Liver (tissue), 9 donors: ENCODE measurements around the gene PHETA1. TPM values are rescaled to one million over a fixed set of nuclear protein-coding genes. Genes with fewer than 3 reads are reported as not detected.

Experiments used
- DNase-seq: peaks from one replicate; pipeline ENCODE4 v3.0.0-alpha.2; 2017; ENCODE audit warnings: low spot score
- H3K27ac ChIP-seq, 2 donors: one replicate each; pipeline ENCODE4 v1.7.0; 2013; ENCODE audit warnings: inconsistent platforms in 2 of 2, low read length in 2 of 2, control low read depth in 1 of 2, low read depth in 1 of 2, mild to moderate bottlenecking in 1 of 2
- H3K27me3 ChIP-seq, 4 donors: one replicate each; pipeline versions ENCODE4 v1.6.1 to v1.7.0; 2013; ENCODE audit warnings: low read length in 3 of 4, inconsistent platforms in 1 of 4, mild to moderate bottlenecking in 1 of 4, moderate library complexity in 1 of 4; ENCODE audit not compliant: control insufficient read depth in 4 of 4, insufficient read depth in 4 of 4
- H3K36me3 ChIP-seq, 4 donors: one replicate each; pipeline versions ENCODE4 v1.6.1 to v1.7.0; 2013; ENCODE audit warnings: low read length in 3 of 4, mild to moderate bottlenecking in 3 of 4, low read depth in 1 of 4, moderate library complexity in 1 of 4; ENCODE audit not compliant: control insufficient read depth in 4 of 4, insufficient read depth in 3 of 4
- H3K4me1 ChIP-seq, 4 donors: one replicate each; pipeline versions ENCODE4 v1.6.1 to v1.7.0; 2013; ENCODE audit warnings: low read length in 3 of 4, mild to moderate bottlenecking in 3 of 4, moderate library complexity in 1 of 4; ENCODE audit not compliant: control insufficient read depth in 4 of 4, insufficient read depth in 4 of 4
- H3K4me3 ChIP-seq, 3 donors: one replicate each; pipeline versions ENCODE4 v1.6.1 to v1.7.0; 2013; ENCODE audit warnings: low read length in 3 of 3, control low read depth in 1 of 3, low read depth in 1 of 3, mild to moderate bottlenecking in 1 of 3
- H3K9ac ChIP-seq, 2 donors: one replicate each; pipeline ENCODE4 v1.7.0; 2013; ENCODE audit warnings: low read length in 2 of 2, mild to moderate bottlenecking in 2 of 2, moderate library complexity in 2 of 2, control low read depth in 1 of 2, low read depth in 1 of 2
- H3K9me3 ChIP-seq, 4 donors: one replicate each; pipeline versions ENCODE4 v1.6.1 to v1.7.0; 2013; ENCODE audit warnings: low read length in 3 of 4; ENCODE audit not compliant: control insufficient read depth in 4 of 4
- EGR1 ChIP-seq, 2 donors: IDR thresholded peaks; 2 replicates each; pipeline ENCODE4 v1.6.1; 2016 to 2018; ENCODE audit warnings: antibody characterized with exemption in 2 of 2, low read depth in 2 of 2
- FOXA1 ChIP-seq: IDR thresholded peaks from 2 replicates; pipeline ENCODE4 v1.6.1; 2016; ENCODE audit warnings: antibody characterized with exemption
- FOXA2 ChIP-seq: IDR thresholded peaks from 2 replicates; pipeline ENCODE4 v1.6.1; 2016; ENCODE audit warnings: antibody characterized with exemption
- GABPA ChIP-seq, 2 donors: IDR thresholded peaks in 1 of 2; conservative IDR thresholded peaks in 1 of 2; 2 replicates each; pipeline ENCODE4 v1.6.1; 2016; ENCODE audit warnings: antibody characterized with exemption in 2 of 2, mild to moderate bottlenecking in 1 of 2, moderate library complexity in 1 of 2
- HNF4A ChIP-seq, 2 donors: conservative IDR thresholded peaks; 2 replicates each; pipeline ENCODE4 v1.6.1; 2016; ENCODE audit warnings: antibody characterized with exemption in 2 of 2, mild to moderate bottlenecking in 2 of 2
- HNF4G ChIP-seq: IDR thresholded peaks from 2 replicates; pipeline ENCODE4 v1.6.1; 2016; ENCODE audit warnings: antibody characterized with exemption
- JUND ChIP-seq, 2 donors: IDR thresholded peaks; 2 replicates each; pipeline ENCODE4 v1.6.1; 2016; ENCODE audit warnings: antibody characterized with exemption in 2 of 2
- MAX ChIP-seq: IDR thresholded peaks from 2 replicates; pipeline ENCODE4 v1.6.1; 2016; ENCODE audit warnings: antibody characterized with exemption
- NR2F2 ChIP-seq: IDR thresholded peaks from 2 replicates; pipeline ENCODE4 v1.6.1; 2016; ENCODE audit warnings: antibody characterized with exemption
- RAD21 ChIP-seq, 2 donors: IDR thresholded peaks; 2 replicates each; pipeline ENCODE4 v1.6.1; 2016; ENCODE audit warnings: antibody characterized with exemption in 2 of 2, mild to moderate bottlenecking in 2 of 2
- REST ChIP-seq: IDR thresholded peaks from 2 replicates; pipeline ENCODE4 v1.6.1; 2016; ENCODE audit warnings: antibody characterized with exemption, mild to moderate bottlenecking
- RXRA ChIP-seq, 2 donors: IDR thresholded peaks; 2 replicates each; pipeline ENCODE4 v1.6.1; 2017 to 2018; ENCODE audit warnings: antibody characterized with exemption in 2 of 2, mild to moderate bottlenecking in 1 of 2
- SP1 ChIP-seq: IDR thresholded peaks from 2 replicates; pipeline ENCODE4 v1.6.1; 2018; ENCODE audit warnings: antibody characterized with exemption, mild to moderate bottlenecking
- TAF1 ChIP-seq: conservative IDR thresholded peaks from 2 replicates; pipeline ENCODE4 v1.6.1; 2016; ENCODE audit warnings: antibody characterized with exemption, mild to moderate bottlenecking
- YY1 ChIP-seq: IDR thresholded peaks from 2 replicates; pipeline ENCODE4 v1.6.1; 2016; ENCODE audit warnings: antibody characterized with exemption, mild to moderate bottlenecking
- WGBS: extraction: QIAGEN DNeasy Blood & Tissue Kit; methylation state at CpG from one replicate; pipeline ENCODE4 v1.1.7; 2013; 5-methylcytosine and 5-hydroxymethylcytosine counted together
- polyA plus RNA-seq, 2 donors: library from polyadenylated mRNA; stranded (reverse) in 1 of 2; unstranded in 1 of 2; fragments of 200-250 nt in 1 of 2; fragments of >200 nt in 1 of 2; fragmentation: Nextera tagmentation in 1 of 2; extraction: Ambion mirVana in 1 of 2; gene quantifications; one replicate each; pipeline versions ENCODE4 v1.2.1 to v1.2.3, GENCODE V29; 2013 to 2015
- total RNA-seq, 2 donors: library from RNA; depleted of rRNA; stranded (reverse); fragments of >200 nt; gene quantifications; one replicate each; pipeline ENCODE4 v1.2.3, GENCODE V29; 2014
- TF ChIP-seq, protein P1 (sequence below): fragments of 150-350 bp; IDR thresholded peaks from 2 replicates; pipeline ENCODE4 v1.5.1; 2017; ENCODE audit warnings: improper control_type of control experiment, low read depth, low read length; ENCODE audit not compliant: missing input control
- TF ChIP-seq, protein P2 (sequence below): IDR thresholded peaks from 2 replicates; pipeline ENCODE4 v1.6.1; 2016; ENCODE audit warnings: antibody characterized with exemption
- TF ChIP-seq, protein P3 (sequence below): IDR thresholded peaks from 2 replicates; pipeline ENCODE4 v1.6.1; 2016; ENCODE audit warnings: antibody characterized with exemption
- donor health status: healthy.
- donor health status: healthy.
- donor health status: healthy.
- donor health status: healthy.
- donor health status: healthy.

PHETA1 gene
- total and polyA plus RNA-seq, 4 donors: 2.4 to 5.7 (median 3.9) TPM

GRCh38 chr12:111387747-111388323, 18.9 kb upstream of the PHETA1 start:
- Histone ChIP-seq H3K36me3 (no peaks in the 10 kb centered on the region), H3K4me3 (no peak overlapping the region), H3K4me1 (no peaks in the 10 kb centered on the region), H3K27me3 (no peaks in the 10 kb centered on the region), H3K9ac (no peak overlapping the region), H3K27ac (no peak overlapping the region), H3K9me3 (no peaks in the 10 kb centered on the region)
- WGBS: 90% methylated on average over 9 of the region's 9 CpGs
- TF ChIP-seq RAD21 (IDR thresholded peaks at IDR 0.05) (no peak), NR2F2 (no peak), REST (no peak), TAF1 (no peak), HNF4G (no peak), YY1 (no peak), MAX (no peak), EGR1 (IDR thresholded peaks at IDR 0.05; ENCODE audit: low read depth in 2 of 2) (no peak), SP1 (no peak)
- DNase-seq: no peak

GRCh38 chr12:111386885-111387284, 18.0 kb upstream of the PHETA1 start:
- Histone ChIP-seq H3K27ac (no peak overlapping the region), H3K9ac (no peak overlapping the region), H3K4me1 (no peaks in the 10 kb centered on the region), H3K9me3 (no peaks in the 10 kb centered on the region), H3K36me3 (no peaks in the 10 kb centered on the region), H3K4me3 (no peak overlapping the region), H3K27me3 (no peaks in the 10 kb centered on the region)
- 58% methylated on average over 3 of the region's 3 CpGs for WGBS
- no peak for DNase-seq
- TF ChIP-seq FOXA2 (no peak), YY1 (no peak), NR2F2 (no peak), RXRA (IDR thresholded peaks at IDR 0.05) (no peak), GABPA (IDR thresholded peaks at IDR 0.05 in 1 of 2, conservative IDR thresholded peaks at IDR 0.05 in 1 of 2) (no peak), HNF4A (conservative IDR thresholded peaks at IDR 0.05) (no peak), HNF4G (no peak), RAD21 (IDR thresholded peaks at IDR 0.05) (no peak), JUND (IDR thresholded peaks at IDR 0.05) (no peak), EGR1 (IDR thresholded peaks at IDR 0.05; ENCODE audit: low read depth in 2 of 2) (no peak), TAF1 (no peak), REST (no peak), FOXA1 (no peak), SP1 (no peak), MAX (no peak)
- TF ChIP-seq, protein P1, sequence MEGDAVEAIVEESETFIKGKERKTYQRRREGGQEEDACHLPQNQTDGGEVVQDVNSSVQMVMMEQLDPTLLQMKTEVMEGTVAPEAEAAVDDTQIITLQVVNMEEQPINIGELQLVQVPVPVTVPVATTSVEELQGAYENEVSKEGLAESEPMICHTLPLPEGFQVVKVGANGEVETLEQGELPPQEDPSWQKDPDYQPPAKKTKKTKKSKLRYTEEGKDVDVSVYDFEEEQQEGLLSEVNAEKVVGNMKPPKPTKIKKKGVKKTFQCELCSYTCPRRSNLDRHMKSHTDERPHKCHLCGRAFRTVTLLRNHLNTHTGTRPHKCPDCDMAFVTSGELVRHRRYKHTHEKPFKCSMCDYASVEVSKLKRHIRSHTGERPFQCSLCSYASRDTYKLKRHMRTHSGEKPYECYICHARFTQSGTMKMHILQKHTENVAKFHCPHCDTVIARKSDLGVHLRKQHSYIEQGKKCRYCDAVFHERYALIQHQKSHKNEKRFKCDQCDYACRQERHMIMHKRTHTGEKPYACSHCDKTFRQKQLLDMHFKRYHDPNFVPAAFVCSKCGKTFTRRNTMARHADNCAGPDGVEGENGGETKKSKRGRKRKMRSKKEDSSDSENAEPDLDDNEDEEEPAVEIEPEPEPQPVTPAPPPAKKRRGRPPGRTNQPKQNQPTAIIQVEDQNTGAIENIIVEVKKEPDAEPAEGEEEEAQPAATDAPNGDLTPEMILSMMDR: no peak
- TF ChIP-seq, protein P2, sequence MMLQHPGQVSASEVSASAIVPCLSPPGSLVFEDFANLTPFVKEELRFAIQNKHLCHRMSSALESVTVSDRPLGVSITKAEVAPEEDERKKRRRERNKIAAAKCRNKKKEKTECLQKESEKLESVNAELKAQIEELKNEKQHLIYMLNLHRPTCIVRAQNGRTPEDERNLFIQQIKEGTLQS: no peak
- TF ChIP-seq, protein P3, sequence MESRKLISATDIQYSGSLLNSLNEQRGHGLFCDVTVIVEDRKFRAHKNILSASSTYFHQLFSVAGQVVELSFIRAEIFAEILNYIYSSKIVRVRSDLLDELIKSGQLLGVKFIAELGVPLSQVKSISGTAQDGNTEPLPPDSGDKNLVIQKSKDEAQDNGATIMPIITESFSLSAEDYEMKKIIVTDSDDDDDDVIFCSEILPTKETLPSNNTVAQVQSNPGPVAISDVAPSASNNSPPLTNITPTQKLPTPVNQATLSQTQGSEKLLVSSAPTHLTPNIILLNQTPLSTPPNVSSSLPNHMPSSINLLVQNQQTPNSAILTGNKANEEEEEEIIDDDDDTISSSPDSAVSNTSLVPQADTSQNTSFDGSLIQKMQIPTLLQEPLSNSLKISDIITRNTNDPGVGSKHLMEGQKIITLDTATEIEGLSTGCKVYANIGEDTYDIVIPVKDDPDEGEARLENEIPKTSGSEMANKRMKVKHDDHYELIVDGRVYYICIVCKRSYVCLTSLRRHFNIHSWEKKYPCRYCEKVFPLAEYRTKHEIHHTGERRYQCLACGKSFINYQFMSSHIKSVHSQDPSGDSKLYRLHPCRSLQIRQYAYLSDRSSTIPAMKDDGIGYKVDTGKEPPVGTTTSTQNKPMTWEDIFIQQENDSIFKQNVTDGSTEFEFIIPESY: no peak
